ENCODE results near the gene GMDS. TPM values are rescaled to one million over a fixed set of nuclear protein-coding genes. Genes with fewer than 3 reads are reported as not detected.

The GMDS gene
- total and polyA plus RNA-seq, 2 donors (not counting 1 experiment from before 2014, with no cell fraction given) = 12.7 to 34.5 TPM

DNA sequence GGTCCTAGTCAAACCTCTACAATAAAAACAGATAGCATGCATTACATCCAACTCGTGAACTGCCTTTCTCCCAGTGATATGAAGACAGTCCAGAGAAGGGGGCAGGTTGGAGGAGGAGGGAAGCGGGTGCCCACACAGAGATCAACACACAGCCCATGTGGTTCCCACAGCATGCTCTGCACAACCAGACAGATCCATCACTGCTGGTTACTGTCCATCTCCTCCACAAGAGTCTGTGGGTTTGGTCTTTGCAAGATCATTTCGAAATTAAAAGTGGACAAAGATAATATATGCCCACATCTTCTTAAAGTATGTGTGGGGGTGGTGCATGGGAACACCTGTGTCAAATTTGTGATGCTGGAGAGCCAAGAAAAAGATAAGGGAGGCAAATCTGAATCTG is 215.5 kb downstream of the GMDS start:
- Histone ChIP-seq H3K4me2 (ENCODE audit: extremely low read depth, insufficient read depth, low read length) (no peak overlapping the region), H4K20me1 (ENCODE audit: control insufficient read depth, extremely low read depth, insufficient read depth, low read length) (no peaks in the 10 kb centered on the region), H3K4me1 (ENCODE audit: control insufficient read depth, extremely low read depth, insufficient read depth, low read length) (no peaks in the 10 kb centered on the region), H3K27me3 (ENCODE audit: control insufficient read depth, insufficient read depth, low read length) (no peaks in the 10 kb centered on the region), H3K4me3 (replicated peaks in 1 of 4; ENCODE audit: control extremely low read depth in 1 of 4, insufficient read depth in 1 of 4, low read depth in 3 of 4, low read length in 4 of 4) (no peak overlapping the region), H3K9me3 (ENCODE audit: control insufficient read depth, insufficient read depth, low read depth, low read length) (no peaks in the 10 kb centered on the region), H3K9ac (ENCODE audit: insufficient read depth, low read length) (no peak overlapping the region), H2AFZ (ENCODE audit: low read length) (no peak overlapping the region), H3K27ac (ENCODE audit: insufficient read depth, low read length) (no peak overlapping the region), H3K36me3 (ENCODE audit: control insufficient read depth, insufficient read depth, low read length) (no peaks in the 10 kb centered on the region), H3K79me2 (ENCODE audit: control insufficient read depth, insufficient read depth, low read length) (no peaks in the 10 kb centered on the region)
- no peak for DNase-seq (ENCODE audit: low read depth in 2 of 2)
- TF ChIP-seq EZH2 (IDR thresholded peaks at IDR 0.05; ENCODE audit: low read length, missing control alignments) = no peak
- TF ChIP-seq, protein P1, sequence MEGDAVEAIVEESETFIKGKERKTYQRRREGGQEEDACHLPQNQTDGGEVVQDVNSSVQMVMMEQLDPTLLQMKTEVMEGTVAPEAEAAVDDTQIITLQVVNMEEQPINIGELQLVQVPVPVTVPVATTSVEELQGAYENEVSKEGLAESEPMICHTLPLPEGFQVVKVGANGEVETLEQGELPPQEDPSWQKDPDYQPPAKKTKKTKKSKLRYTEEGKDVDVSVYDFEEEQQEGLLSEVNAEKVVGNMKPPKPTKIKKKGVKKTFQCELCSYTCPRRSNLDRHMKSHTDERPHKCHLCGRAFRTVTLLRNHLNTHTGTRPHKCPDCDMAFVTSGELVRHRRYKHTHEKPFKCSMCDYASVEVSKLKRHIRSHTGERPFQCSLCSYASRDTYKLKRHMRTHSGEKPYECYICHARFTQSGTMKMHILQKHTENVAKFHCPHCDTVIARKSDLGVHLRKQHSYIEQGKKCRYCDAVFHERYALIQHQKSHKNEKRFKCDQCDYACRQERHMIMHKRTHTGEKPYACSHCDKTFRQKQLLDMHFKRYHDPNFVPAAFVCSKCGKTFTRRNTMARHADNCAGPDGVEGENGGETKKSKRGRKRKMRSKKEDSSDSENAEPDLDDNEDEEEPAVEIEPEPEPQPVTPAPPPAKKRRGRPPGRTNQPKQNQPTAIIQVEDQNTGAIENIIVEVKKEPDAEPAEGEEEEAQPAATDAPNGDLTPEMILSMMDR (conservative IDR thresholded peaks at IDR 0.05 in 1 of 2, IDR thresholded peaks at IDR 0.05 in 1 of 2; ENCODE audit: low read depth in 1 of 2, low read length in 2 of 2) = no peak

DNA sequence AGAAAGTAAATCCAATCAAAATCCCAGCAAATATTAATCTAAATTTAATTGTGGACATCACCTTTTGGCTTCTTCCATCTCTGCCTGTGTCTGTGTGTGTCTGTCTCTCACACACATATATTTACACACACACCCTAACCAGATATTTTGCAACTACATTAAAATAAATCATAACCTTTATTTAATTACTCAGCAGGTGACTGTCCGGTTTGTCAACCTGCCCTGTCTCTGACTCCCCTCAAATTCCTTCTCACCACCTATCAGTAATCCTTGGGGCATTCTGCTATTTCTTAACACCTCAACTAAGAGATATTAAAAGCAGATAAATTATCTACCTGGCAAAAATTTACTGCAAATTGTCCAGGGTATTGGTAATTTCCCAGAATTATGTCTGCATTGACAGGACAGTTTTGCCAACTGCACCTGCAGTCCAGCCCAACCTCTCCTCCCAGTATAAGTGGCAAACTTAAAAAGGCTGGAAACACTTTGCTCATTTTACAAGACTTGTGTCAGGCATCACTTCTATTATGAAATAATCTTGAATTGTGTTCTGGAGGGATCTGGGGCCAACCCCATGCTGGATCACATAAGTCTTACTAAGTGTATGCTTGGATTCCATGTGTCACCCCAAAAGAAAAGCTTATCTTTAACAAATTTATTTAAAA is 216.1 kb downstream of the GMDS start:
- TF ChIP-seq, protein P1 (conservative IDR thresholded peaks at IDR 0.05 in 1 of 2, IDR thresholded peaks at IDR 0.05 in 1 of 2; ENCODE audit: low read depth in 1 of 2, low read length in 2 of 2) = no peak
- no peak for TF ChIP-seq EZH2 (IDR thresholded peaks at IDR 0.05; ENCODE audit: low read length, missing control alignments)
- no peaks in the 10 kb centered on the region for H3K79me2 ChIP-seq (ENCODE audit: control insufficient read depth, insufficient read depth, low read length)
- no peaks in the 10 kb centered on the region for H3K36me3 ChIP-seq (ENCODE audit: control insufficient read depth, insufficient read depth, low read length)
- H3K4me1 ChIP-seq (ENCODE audit: control insufficient read depth, extremely low read depth, insufficient read depth, low read length) = no peaks in the 10 kb centered on the region
- no peaks in the 10 kb centered on the region for H3K9me3 ChIP-seq (ENCODE audit: control insufficient read depth, insufficient read depth, low read depth, low read length)
- H4K20me1 ChIP-seq (ENCODE audit: control insufficient read depth, extremely low read depth, insufficient read depth, low read length) = no peaks in the 10 kb centered on the region
- H3K9ac ChIP-seq (ENCODE audit: insufficient read depth, low read length) = no peak overlapping the region
- H3K4me3 ChIP-seq (replicated peaks in 1 of 4; ENCODE audit: control extremely low read depth in 1 of 4, insufficient read depth in 1 of 4, low read depth in 3 of 4, low read length in 4 of 4) = no peak overlapping the region
- no peak overlapping the region for H3K4me2 ChIP-seq (ENCODE audit: extremely low read depth, insufficient read depth, low read length)
- H3K27ac ChIP-seq (ENCODE audit: insufficient read depth, low read length) = no peak overlapping the region
- H3K27me3 ChIP-seq (ENCODE audit: control insufficient read depth, insufficient read depth, low read length) = no peaks in the 10 kb centered on the region
- no peak for DNase-seq (ENCODE audit: low read depth in 2 of 2)
- no peak overlapping the region for H2AFZ ChIP-seq (ENCODE audit: low read length)

DNA sequence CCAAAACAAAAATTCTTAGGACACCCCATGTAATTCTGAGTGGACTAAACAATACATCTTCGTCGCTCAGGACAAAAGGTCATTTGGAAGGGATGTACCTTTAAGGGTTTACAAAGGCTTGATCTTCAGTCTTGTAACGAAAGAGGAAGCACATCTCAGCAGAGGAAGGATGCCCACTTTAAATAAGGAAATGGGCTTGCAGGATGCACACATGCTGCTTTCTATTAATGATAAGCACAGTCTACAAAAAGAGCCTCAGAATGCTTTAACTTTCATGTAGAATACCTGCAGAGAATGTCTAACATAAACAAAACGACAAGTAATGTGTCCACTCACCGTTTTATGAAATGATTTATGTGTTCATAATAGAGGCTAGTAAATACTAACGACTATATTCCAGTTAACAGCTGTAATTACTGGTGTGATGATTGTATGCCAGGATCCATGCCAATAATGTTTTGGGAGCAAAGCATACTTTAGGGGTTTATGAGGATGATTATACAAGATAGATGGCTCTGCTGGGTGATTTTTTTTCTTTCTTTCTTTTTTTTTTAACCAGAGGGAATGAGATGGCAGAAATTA is 216.9 kb downstream of the GMDS start:
- Histone ChIP-seq H3K9ac (ENCODE audit: insufficient read depth, low read length) (no peak overlapping the region), H4K20me1 (ENCODE audit: control insufficient read depth, extremely low read depth, insufficient read depth, low read length) (no peaks in the 10 kb centered on the region), H3K9me3 (ENCODE audit: control insufficient read depth, insufficient read depth, low read depth, low read length) (no peaks in the 10 kb centered on the region), H3K4me1 (ENCODE audit: control insufficient read depth, extremely low read depth, insufficient read depth, low read length) (no peaks in the 10 kb centered on the region), H2AFZ (ENCODE audit: low read length) (no peak overlapping the region), H3K4me3 (replicated peaks in 1 of 4; ENCODE audit: control extremely low read depth in 1 of 4, insufficient read depth in 1 of 4, low read depth in 3 of 4, low read length in 4 of 4) (no peak overlapping the region), H3K4me2 (ENCODE audit: extremely low read depth, insufficient read depth, low read length) (no peak overlapping the region), H3K79me2 (ENCODE audit: control insufficient read depth, insufficient read depth, low read length) (no peaks in the 10 kb centered on the region), H3K27ac (ENCODE audit: insufficient read depth, low read length) (no peak overlapping the region), H3K27me3 (ENCODE audit: control insufficient read depth, insufficient read depth, low read length) (no peaks in the 10 kb centered on the region), H3K36me3 (ENCODE audit: control insufficient read depth, insufficient read depth, low read length) (no peaks in the 10 kb centered on the region)
- no peak for DNase-seq (ENCODE audit: low read depth in 2 of 2)
- TF ChIP-seq, protein P1 (conservative IDR thresholded peaks at IDR 0.05 in 1 of 2, IDR thresholded peaks at IDR 0.05 in 1 of 2; ENCODE audit: low read depth in 1 of 2, low read length in 2 of 2) = no peak
- TF ChIP-seq EZH2 (IDR thresholded peaks at IDR 0.05; ENCODE audit: low read length, missing control alignments) = no peak

Measured in fibroblast of lung (primary cell).